NCI-H2196 (cell line): ENCODE data around the gene WDFY4.

Experiments
- DNase-seq: peaks from one replicate; lab custom pipeline; 2025; ENCODE audit not compliant: unreplicated experiment; lab: John Stamatoyannopoulos, UW

The WDFY4 gene

DNA sequence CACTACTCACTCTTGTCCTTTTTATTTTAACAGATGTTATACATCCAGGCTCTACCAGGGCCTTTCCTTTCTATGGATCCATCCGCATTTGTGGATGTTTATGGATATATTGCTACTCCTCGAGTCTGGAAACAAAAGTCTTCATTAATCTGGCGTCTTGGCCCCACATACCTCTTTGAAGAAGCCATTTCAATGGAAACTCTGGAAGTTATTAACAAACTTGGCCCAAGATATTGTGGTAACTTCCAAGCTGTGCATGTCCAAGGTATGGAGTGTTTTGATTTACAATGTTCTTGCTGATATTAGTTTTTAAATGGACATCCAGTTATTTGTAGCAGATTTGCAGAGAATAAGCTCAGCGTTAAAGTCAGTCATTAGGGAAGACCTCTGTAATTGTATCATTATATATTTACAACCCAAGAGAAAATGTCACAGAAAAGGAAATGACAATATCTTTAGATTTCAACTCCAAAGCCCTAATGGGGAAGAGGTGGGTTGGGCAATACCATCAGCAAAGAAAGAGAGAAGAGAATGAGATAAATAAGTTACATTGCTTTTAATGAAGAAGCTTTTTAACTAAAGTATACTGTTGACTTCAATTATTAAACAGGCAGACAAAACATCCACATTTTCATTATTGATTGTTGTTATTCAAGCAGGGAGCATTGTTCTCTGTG, 102.1 kb downstream of the WDFY4 start:
- no peak for DNase-seq

DNA sequence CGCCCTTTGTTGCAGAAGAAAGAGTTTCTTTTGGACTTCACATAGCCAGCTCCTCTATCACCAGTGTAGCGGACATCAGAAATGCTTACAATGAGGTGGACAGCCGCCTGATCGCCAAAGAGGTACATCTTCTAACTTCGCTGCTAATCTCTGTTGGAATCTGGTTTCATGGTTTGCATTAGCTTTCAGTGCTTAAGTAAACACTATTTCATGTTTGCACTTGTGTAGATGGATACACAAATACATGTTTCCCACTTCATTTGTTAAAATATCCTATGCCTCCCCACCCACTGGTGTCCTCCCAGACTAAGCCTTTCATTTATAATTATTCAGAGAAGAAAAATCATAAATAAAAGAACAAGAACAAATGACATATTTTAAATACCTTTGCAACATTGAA, 103.9 kb downstream of the WDFY4 start:
- DNase-seq, result no peak

DNA sequence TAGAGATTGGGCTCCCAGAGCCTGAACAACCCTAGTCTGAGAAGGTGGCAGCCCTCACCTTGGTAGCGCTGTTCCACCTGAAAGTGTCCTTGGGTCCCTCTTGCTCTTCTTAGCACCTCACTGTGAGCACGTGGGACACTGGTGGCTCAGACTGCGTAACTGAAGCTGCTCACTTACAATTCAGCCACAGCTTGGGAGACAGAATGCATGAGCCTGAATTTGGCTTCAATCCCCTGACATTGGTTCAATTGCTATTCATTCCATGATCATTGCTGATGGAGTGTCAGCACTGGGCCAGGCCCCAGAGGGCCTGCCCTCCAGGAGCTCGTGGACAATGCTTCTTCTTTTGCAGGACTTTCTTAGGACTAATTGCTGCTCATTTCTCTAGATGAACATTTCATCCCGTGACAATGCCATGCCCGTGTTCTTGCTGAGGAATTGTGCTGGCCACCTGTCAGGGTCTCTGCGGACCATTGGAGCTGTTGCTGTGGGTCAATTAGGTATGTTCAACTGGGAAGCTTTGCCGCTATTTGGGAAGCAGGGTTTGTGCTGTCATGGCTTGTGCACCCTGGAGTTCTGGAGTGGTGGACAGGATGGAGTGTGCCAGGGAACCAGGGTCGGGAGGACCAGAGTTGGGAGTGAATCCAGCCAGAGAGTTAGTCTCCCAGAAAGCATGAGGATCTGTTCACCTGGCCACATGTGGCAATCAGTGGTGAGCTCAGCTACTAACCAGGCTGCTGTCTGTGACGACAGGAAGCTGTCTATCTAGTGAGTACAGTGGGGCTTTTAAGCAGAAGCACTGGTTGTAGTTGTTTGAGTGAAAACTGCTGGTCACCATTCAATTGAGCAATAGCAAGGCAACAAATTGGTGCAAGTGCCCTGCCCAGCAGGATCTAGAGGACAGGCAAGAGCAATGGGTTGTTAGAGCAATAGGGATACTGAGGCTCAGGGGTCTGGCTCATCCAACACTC, 105.1 kb downstream of the WDFY4 start:
- no peak for DNase-seq

DNA sequence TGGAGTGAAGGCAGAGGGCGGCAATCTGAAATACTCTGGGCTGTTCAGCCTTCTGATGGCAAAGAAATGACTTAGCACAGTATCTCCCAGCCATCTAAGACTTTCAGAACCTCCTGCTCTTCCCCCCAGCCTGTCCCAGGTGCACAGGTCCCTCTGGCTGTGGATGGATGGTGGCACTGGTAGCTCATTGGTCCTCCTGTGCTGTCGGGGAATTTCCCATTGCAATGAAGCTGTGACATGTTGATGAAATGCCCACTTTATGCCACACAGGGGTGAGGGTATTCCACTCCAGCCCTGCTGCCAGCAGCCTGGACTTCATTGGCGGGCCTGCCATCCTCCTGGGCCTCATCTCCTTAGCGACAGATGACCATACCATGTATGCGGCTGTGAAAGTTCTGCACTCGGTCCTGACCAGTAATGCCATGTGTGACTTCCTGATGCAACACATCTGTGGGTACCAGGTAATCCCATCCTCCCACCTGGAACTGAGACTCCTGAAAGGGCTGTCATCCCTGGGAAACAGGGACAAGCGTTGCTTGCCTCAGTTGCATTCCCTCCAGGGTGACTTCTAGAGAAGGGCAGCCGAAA, 105.9 kb downstream of the WDFY4 start:
- DNase-seq, result no peak

DNA sequence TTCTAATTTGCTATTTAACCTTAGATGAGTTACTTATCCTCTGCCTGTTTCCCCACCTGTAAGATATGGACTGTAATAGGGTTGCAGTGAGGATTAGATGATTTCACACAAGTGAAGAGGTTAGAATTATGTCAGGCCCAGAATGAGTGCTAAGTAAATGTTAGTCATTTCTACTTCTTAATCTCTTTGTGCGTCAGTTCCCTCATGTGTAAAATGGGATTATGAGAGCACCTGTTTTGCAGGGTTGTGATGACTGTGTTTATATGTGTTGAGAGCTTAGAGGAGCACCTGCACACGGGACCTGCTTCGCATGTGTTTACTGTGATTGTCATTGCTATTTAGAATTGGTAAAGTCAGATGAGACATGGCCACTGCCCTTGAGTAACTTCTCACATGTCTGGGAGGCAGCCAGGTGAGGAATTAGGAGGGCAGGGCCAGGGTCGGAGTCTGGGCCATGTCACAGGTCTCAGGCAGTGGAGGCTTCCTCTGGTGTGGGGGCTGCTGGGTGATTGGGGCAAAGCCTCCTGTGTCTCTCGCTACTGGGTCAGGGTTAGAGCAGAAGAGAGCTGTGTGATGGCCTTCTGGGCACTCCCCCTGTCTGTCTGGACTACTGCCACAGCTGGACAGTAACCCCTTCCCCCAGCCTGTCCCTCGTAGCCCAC, 106.7 kb downstream of the WDFY4 start:
- DNase-seq, result no peak

DNA sequence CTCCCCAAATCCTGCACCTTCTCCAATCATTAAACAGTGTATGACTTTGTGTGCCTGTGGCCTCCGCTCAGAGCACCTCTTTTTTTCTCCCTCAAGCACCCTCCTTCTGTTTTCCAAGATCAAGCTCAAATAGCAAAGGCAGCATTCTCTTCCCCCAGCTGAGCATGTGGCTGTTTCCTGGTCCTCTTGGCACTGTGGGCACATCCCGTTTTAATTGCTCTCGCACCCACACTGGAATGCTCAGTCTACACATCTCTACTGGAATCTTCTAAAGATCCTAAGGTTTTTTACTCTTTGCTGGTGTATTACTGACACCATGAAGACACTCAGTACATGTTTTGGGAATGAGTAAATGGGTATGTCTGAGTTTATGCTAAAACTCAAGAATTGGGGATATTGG, 107.4 kb downstream of the WDFY4 start:
- DNase-seq, result no peak

DNA sequence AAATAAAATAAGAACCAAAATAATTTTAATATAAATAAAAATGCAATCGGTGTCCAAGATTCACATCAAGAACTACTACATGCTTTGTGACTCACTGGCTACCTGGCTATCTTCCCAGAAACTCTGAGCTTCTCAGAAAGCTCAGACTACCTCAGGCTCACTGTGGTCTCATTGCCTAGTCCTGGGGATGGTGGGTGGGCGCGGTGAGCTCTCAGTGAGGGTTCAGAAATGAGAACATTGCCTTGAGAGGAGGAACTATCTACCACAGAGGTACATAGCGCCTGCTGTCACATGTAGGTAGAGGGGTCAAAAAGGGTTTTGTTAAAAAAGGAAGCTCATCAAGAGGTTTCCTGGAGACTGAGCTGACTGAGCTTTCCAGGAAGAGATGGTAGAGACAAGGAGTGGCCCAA, 108.0 kb downstream of the WDFY4 start:
- DNase-seq, result no peak

DNA sequence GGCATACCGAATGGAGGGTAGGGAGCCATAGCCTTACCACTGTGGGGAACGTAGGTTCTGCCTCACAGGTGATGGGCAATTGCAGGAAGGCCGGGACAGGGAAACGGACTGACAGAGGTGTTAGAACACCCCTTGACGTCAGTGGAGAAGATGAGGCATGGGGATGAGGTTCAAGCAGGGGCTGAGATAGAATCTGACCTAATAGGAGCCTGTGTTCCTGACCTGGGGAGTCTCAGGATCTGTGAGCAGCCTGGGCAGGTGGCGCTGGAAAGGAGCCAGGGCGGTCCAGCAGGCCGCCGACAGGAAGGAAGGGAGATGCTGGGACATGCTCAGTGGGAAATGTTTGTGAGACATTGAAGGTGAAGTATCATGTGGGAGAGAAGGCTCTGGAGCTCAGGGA, 109.4 kb downstream of the WDFY4 start:
- no peak for DNase-seq

DNA sequence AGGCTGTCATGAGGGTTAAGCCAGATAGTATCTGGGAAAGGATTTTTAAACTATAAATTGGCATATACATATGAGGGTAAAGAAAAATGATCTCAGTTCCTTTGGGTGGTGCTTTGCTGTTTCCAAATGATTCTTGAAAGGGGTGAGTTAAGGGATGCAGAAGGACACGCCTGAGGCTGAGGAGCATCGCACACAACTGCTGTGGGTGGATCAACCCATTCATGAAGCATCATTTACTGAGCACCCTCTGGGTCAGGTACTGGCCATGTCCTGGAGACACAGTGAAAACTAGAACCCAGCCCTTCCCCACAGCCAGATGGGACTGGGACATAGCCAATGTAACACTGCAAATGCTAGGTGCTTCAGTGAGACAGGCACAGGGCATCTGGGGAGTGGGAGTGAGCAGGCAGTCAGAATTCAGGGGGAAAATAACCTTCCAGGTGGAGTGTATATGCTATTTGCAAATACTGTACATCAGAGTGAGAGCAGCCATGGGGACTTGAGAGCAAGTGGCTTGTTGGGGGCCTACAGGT, 112.1 kb downstream of the WDFY4 start:
- DNase-seq, result no peak

DNA sequence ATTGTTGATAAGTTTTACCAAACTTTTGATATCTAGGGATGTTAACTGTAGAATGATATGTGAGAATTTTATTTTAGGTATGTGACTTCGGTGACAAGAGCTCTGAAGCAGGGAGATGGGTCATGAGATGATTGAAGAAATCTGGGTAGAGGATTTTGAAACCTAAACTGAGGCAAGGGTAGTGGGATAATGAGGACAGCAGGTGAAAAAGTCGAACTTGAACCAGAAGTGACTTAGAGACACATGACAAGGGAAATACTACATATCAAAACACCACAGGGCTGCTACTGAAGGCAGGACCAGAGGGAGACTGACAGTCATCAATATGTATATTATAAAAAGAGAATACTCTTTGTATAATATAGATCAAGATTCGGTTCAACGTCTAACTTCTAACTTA, 113.2 kb downstream of the WDFY4 start:
- DNase-seq, result no peak

DNA sequence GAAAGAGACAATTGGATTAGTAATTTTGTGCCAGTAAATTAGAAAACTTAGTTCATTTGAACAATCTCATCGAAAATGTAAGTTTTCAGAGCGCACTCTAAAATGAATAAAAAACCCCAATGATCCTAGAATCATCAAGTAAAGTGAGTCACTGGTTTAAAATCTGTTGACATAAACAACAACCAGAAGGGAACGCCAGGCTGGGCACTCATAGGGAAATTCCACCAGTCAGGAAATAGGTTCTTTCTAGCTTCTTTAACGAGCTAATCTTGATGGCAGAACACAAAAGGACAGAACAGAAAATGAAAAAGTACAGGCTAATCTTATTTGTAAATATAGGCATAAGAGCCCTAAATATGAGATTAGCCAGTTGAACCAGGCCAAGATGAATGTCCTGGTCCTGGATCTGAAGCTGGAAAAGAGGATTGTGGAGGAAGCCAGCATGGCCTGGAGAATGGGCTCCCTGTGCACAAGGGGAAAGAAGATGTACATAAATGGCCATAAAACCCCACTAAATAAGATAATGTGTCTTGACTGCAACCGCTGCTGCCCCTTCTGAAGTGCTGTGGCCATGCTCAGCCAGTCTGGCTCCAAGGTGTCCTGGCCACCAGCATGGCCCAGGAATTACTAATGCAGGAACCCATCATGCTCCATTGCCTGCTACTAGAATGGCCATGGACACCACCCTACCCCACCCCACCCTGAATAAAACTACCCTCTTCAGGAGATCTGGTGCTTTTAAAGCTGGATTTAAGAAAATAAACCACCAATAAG, 114.0 kb downstream of the WDFY4 start:
- DNase-seq, result no peak

DNA sequence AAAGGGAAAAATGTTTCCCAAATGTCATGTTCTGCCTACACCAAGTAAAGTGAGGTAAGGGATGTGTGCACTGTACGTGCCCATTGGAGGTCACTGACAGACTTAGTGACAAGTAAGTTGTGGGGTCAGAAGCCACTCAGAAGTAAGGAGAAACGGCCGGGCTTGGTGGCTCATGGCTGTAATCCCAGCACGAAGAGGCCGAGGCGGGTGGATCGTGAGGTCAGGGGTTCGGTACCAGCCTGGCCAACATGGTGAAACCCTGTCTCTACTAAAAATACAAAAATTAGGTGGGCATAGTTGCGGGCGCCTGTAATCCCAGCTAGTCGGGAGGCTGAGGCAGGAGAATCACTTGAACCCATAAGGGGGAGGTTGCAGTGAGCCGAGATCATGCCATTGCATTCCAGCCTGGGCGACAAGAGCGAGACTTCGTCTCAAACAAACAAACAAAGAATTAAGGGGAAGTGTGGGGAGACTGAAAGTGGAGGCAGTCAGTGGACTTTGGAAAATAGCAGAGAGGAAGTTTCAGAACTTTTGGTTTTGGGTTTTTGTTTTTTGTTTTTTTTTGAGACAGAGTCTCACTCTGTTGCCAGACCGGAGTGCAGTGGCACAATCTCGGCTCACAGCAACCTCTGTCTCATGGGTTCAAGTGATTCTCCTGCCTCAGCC, 114.8 kb downstream of the WDFY4 start:
- no peak for DNase-seq

DNA sequence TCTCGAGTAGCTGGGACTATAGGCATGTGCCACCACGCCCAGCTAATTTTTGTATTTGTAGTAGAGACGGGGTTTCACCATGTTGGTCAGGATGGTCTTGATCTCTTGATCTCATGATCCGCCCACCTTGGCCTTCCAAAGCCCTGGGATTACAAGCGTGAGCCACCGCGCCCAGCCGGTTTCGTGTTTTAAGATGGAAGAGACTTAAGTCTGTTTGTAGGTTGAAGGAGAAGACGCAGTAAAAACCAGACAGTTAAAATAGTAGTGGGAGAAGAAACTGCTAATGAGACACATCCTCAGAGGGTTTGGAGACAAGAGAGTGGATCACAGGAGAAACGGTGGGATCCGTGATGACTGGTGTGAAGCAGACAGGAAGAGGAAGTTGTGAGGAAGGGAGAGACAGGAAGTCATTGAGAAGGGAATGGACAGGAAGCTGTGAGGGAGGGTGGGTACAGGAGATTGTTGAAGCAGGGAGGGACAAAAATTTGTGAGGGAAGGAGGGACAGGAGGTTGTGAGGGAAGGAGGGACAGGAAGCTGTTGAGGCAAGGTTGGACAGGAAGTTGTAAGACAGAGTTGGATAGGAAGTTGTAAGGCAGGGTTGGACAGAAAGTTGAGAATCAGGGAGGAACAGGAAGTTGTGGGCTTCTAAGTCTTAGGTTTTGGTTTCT, 115.5 kb downstream of the WDFY4 start:
- no peak for DNase-seq

DNA sequence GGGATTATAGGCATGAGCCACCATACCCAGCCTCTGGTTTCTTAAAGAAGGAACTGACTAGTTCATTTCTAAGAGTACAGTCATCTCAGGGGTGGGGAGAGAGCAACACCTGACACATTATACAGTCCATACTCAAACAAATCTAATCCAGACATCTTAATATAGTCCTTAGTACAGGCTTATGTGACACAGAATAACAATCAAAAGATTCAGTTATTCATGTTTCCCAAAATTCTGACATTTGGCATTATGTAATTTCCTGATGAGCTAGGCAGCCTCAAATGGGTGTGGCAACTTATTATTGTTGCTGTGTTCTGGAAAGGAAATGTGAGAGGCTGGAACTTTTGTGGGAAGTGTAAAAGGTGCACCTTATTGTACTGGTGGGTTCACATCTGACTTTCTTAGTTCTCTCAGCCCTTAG, 116.3 kb downstream of the WDFY4 start:
- no peak for DNase-seq

DNA sequence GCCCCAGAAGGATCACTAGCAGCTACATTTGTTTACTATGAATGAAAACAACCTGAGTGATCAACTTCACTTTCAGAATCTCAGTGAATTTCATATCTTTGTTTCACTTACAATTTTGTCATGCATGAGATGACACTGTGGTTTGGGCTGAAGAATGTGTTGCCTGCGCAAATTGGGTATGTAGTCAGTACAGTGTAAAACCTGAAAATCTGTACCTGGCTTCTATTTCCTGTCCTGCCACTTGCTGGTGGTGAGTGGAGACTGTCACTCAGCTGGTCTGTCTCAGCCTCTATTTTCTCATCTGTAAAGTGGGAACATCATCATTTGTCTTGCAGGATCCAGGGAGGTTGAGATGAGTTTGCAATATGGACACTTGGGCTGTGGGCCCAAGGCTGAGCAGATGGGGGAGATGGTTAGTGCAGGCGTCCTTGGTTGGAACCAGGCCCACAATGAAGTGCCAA, 118.0 kb downstream of the WDFY4 start:
- no peak for DNase-seq

DNA sequence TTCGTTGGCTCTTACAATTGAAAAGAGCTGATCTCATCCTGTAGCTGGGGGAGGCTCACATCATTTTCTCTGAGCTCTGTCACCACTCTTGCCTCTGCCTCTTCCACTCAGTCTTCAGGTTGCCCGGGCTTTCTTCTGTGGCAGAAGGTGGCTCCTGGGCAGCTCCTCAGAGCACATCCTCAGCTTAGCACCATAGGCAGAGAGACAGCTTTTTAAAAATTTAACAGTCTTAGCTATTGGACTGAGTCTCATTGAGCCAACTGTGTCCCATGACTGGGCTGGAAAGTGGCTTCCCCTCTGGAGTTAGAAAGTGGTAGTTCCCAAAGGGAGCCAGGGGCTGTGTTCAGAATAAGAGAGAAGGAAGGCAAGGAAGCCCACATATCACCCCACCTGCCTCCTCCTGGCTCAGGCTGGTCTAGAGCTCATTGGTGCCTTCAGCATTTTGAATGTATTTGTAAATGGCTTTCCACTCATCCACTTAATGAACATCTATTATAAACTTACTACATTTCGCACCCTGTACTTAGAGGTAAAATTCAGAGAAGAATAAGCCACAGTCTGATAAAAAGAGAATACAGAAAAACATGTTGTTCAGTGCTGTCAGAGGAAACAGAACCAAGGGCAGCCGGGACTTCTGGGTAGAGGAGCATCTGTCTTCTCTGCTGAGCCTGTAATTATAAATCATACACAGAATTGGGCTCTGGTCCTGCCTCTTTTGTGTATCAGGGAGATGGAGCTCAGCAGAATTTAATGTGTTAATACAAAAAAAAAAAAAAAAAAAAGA, 119.3 kb downstream of the WDFY4 start:
- no peak for DNase-seq

DNA sequence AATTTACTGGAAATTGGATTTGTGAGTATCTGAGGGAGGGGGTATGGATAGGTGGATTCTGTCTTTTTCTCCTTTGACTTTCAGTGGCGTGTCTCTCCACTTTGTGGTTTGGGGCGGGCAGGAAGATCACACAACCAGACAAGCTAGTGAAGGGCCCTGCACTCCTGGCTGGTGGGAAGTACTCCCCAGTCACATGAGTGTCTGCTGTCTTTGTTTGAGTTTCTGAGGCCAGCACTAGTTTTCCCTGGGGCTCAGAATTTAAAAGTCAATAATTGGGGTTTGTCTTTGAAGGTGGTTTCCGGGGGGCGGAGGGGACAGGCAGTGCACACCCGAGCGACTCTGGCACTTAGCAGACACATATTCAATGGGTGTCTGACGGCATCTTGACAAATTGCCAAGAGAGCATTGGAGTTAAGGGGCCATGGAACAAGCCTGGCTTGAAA, 120.1 kb downstream of the WDFY4 start:
- no peak for DNase-seq

DNA sequence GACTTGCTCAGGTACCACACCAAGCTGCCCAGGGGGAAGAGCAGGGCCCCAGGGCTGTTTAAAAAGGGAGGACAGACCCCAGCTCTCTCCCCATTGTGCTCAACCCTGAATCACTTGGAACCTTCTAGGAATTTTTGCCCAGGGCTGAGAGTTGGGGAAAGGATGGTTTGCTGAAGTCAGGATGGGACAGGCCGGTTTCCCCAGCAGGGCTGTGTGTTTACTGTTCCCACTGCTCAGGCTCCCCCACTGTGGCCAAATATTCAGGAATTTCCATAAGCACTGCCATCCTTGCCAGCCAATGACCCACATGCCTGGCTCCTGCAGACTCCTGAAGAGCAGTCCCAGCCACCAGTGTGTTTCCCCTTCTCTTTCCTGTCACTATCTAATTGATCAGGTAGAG, 120.7 kb downstream of the WDFY4 start:
- DNase-seq, result no peak
